GM21447 (cell line): ENCODE data around the gene SHLD2.
"Not testable (repeated sequence)": the region's sequence is repeated elsewhere in the genome, so short reads cannot be mapped to it uniquely, and the experiment has no call there.

Experiments
- ATAC-seq: cut with Tn5 transposase; IDR thresholded peaks from one replicate; pipeline ENCODE4 v1.9.1; 2021; ENCODE audit not compliant: unreplicated experiment

Gene SHLD2, protein sequence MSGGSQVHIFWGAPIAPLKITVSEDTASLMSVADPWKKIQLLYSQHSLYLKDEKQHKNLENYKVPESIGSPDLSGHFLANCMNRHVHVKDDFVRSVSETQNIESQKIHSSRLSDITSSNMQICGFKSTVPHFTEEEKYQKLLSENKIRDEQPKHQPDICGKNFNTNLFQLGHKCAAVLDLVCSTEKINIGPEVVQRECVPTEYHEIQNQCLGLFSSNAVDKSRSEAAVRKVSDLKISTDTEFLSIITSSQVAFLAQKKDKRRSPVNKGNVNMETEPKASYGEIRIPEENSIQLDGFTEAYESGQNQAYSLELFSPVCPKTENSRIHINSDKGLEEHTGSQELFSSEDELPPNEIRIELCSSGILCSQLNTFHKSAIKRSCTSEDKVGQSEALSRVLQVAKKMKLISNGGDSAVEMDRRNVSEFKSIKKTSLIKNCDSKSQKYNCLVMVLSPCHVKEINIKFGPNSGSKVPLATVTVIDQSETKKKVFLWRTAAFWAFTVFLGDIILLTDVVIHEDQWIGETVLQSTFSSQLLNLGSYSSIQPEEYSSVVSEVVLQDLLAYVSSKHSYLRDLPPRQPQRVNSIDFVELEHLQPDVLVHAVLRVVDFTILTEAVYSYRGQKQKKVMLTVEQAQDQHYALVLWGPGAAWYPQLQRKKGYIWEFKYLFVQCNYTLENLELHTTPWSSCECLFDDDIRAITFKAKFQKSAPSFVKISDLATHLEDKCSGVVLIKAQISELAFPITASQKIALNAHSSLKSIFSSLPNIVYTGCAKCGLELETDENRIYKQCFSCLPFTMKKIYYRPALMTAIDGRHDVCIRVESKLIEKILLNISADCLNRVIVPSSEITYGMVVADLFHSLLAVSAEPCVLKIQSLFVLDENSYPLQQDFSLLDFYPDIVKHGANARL

DNA sequence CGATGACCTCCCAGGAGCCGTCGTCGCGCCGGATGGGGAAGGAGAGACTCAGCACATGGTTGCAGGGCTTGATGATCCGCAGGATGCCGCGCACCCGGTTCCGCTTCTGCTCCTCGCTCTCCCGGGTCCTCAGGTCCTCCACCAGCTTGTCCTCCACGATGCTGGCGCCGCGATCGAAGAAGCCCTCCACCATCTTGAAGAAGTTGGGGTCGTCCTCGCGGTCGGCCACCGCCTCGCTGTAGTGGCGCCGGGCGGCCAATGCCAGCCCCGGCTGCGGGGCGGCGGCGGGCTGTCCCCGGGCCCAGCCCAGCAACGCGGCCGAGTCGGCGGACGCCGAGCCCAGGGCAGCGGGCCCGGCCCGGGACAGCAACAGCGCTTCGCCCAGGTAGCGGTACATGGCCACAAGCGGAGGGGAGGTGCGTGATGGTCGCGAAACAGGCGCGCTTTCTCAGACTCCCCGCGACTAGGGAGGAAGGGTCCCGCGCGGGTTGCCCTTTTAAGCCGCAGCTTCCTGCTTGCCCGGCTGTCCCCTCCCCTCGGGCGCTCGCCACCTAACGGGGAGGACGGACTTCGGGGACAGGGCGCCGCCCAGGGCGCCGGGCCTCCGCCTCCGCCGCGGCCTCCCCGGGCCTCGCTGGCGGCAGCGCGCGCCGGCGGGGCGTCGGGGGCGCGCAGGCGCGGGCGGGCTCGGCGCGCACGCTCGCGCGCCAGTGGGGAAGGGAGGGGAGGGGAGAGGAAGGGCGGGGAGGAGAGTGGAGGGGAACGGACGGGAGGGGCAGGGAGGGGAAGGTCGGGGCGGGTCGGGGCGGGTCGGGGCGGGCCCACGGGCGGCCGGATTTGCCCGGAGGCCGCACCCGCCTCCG is at the start of gene SHLD2, which contains the start of gene GLUD1:
TSS of gene SHLD2 (plus strand) at position 834 of the 863 bp plus-strand sequence. CDS start 56,149 bp downstream, outside the sequence.
TSS of gene GLUD1 (minus strand) at position 471 of the 863 bp plus-strand sequence. CDS start at position 397, 74 bp downstream.
- ATAC-seq, result peak; percentile 54

DNA sequence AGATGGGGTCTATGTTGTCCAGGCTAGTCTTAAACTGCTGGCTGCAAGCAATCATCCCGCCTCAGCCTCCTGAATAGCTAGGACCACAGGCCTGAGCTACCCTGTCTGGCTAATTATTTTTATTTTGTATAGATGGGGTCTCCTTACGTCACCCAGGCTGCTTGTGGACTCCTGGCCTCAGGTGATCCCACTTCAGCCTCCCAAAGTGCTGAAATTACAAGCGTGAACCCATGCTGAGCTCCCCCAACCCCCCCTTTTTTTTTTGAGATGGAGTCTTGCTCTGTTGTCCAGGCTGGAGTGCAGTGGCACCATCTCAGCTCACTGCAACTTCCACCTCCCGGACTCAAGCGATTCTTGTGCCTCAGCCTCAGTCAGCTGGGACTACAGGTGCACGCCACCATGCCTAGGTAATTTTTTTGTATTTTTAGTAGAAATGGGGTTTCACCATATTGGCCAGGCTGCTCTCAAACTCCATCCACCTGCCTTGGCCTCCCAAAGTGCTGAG is 49.5 kb upstream of the SHLD2 start:
- no peak for ATAC-seq

DNA sequence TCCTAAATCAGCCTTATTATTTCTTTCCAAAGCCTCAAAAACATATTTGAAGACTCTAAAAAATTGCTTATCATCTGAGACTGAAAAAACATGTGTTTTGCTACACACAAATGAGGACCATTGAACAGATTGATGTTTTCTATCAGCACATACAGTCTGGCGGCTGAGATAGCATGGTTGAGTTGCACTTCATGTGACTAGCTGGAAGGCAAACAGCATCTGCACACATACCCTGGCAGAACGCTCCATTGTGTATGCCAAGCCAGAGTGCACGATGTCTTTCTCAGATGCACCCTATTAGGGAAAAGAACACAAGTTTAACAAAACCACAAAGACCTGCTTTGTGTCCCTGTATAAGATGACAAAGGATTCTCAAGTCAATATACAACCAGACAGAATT is 41.9 kb upstream of the SHLD2 start:
- ATAC-seq, result no peak

DNA sequence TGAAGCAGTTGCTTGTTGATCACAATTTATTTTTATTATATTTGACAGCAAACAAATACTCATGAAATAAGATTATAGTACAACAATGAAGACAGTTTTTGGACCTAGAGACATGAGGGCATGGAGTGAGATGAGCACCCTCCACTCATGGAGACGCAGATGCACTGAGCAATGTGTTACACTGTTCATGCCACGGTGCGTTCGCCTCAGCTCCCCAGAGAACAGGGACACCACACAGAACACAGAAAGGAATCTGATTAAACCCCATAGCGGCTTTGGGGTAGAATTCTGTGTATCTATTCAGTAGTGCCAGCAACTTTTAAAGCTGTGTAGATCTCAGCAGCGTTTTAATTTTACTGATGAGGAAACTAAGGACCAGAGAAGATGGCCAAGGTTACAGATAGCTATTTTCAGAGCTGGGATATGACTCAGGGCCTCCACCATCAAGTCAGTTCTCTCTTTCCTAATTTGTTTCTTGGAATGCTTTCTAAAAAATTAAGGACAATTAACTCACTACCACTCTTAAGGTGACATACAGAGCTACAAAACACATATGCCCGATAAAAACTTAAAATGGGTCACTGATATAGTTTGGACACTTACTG is 41.3 kb upstream of the SHLD2 start:
- ATAC-seq, result no peak

DNA sequence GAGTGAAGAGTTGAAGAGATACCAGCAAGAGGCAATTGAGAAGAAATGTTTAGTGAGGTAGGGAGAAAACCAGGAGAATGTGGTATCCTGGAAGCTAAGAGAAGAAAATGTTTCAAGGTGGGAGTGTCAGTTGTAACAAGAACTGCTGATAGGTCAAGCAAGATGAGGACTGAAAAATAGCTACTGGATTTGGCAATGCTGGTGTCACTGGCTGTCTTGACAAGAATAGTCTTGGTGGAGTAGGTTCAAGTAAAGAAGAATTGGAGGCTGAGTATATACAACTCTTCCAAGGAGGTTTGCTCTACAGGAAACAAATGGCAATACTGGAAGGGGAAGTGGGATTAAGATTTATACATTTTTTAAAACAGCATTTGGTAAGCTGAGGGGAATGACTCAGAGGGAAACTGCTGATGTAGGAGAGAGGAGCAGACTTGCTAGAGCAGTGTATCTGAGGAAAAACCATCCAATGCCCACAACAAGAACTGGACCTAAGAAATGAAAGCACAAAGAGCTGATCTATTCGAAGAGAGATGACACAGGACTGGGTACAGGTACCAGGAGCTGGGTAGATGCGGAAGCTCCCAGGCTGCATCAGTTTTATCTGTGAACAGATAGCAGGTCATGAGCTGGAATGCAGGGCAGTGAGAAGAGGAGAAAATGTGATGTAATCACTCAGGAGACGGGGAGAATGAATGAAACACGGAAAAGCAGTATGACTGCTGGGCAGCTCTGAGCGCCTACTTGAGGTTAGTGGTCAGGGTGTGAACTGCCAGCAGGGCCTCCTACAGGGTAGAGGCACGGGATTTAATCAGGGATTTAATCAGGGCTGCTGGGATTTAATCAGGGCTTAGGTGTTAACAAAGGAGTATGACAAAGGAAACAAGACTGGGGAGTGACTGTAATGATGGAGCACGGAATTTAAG is 40.4 kb upstream of the SHLD2 start:
- peak; percentile 42 for ATAC-seq

DNA sequence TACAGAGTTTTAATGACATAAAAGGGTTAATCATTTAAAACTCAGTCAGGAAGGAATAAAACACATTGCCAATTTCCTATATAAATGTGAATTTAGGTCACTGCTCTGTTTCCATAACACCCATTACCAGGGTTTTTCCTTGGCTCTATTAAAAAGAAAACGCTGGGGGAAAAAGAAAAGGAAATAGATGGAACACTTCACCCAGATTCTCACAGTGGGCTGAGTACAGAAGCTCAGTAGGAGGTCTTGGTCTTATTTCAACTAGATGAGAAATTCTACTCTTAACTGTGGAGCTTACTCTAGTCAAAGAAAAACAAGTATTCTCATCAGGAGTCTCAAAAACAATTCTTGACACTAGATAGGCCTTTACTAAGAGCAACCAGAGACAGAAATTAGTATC is 36.8 kb upstream of the SHLD2 start:
- no peak for ATAC-seq

DNA sequence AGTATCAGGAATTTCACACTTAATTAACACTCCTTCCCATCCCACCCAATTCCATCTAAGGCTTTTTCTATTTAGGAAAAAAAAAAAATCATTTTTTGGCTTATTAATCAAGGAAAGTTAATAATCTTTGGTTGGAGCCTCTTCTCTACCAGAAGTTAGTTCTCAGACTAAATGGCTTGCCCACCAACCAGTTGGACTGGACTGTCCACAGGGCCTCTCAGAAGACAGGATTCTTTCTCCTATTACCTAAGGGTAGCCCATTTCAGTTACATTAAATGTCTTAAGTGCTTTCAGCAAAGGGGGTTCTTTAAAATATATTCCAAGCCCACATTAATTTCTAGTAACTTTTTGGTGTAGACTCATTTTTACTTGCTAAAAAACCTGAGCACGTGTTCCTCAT is 35.6 kb upstream of the SHLD2 start:
- ATAC-seq, result no peak

DNA sequence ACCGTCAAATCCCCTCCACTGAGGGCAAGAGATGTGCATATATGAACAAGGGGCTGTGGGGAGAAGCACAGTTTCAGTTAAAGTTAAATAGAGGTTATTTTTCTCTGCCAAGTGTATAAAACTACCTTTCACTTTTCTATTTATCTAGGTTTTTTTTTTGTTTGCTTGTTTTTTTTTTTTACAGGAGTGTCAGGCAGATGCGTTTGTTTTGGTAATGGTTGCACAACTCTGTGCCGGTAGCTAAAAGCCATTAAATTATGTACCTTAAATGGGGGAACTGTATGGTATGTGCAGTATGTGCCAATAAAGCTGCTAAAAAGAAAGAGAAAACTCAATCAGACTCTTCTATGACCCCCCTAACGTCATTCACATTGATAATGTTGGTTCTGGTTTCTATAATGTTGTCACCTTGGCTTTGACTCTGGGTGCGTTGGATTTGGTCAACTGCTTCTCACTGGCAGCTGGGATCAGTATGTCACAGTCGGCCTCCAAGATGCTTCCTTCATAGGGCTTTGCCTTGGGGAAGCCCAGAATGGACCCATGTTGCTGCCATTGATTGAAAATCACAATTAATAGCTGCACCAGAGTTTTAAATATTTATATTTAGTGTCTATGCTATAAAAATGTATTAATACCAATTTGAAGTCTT is 34.6 kb upstream of the SHLD2 start:
- ATAC-seq, result no peak

DNA sequence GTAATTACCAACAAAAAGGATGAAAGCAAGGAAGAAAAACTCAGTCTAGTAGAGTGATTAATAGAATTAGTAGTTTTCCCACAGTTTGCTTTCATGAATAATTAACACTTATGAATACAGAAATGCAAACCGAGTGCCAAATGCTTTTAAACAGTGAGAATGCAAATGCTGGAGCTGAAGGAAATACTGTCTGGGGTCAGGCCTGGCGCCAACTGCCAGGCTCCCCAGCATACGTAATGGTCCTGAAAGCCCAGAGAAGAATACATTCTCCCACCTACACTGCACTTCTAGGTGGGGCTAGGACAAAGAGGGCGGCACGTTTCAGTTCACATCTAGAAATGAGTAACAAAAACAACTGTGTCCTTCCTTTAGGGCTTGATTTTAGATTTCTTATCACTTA is 30.4 kb upstream of the SHLD2 start:
- no peak for ATAC-seq

DNA sequence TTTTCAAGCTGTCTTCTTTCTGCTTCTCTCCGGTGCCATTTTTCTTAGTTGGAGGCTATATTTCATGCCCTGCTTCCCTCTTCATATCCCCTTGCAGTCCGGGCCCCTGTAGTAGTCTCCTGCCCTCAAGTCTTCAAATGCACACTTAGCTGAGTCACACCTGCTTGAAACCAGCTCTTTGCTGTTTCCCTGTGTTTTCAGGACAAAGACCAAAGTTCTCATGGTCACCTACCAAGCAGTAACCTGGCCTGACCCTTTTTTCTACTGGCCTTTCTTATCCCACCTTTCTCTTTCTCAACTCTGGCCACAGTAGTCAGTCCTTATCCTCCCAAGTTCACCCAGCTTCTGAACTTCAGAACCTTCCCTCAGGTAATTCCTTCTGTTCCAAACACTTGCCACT is 28.8 kb upstream of the SHLD2 start:
- ATAC-seq, result no peak

DNA sequence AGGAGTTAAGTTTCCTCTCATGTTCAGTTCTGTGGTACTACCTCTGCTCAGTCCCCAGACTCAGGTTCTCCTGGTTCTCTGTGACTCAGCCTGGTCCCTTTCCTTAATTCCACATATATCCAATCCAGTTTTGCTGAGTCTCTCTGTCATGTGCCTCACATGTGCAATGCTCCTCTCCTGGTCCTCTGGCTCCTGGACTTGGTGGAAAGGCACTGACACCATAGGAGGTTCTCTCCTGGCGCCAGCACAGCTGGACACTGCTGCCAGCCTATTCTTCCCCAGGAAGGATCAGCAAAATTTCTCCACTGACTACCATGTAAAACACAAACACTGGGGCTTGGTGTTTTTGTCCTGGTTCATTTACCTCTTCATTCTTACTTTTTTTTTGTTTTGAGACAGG is 28.1 kb upstream of the SHLD2 start:
- ATAC-seq, result no peak

DNA sequence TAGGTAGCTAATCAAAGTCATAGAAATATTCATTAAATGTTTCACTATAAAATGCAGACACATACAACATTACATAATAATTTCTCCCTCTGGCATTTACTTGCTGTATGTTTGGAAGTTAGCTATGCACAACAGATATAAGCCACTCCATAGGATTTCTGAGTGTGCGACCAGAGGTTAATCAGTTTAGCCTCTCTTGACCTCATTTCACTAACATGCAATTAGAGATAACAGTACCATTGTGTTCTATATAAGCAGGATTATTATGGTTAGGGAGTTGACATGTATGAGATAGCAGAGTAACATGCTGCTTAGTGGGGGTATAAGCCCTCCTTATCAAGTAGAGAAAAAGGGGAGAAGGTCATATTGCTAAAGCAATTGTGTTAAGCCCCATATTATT is 26.7 kb upstream of the SHLD2 start:
- no peak for ATAC-seq

DNA sequence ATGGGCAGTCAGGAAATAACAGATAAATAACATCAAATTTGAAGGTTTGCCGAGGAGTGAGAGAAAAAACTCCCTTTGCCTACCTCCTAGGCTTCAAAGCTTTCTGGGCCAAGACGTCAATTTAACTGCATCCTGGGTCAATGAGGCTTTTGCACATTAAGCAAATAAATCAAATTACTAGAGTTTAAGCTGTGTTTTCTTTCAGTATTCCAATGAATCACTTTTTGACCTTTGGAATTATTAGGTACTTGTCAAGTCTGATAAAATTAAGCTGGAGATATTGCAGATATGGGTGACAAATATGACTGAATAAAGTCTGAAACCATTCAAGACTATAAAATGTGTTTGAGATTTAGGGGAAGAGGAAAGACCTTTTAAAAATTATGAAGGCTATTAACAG is 22.6 kb upstream of the SHLD2 start:
- ATAC-seq, result no peak

DNA sequence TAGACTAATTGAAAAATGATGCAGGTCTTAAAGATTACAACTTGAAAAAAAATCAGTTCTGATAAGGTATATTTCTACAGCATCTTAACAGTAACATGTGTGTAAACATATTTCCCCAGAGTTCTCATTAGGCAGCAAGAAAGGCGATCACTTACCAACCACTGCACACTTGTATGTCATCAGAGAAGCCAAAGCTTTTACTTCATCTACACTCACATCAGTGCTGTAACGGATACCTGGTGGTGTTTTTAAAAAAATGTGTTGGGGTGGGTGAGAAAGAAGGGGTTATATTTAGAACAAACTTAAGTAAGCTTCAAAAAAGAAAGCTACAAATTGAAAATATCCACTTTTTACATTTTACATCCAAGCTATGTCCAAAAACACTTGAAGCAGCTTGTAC is 18.6 kb upstream of the SHLD2 start:
- ATAC-seq, result not testable (repeated sequence)

DNA sequence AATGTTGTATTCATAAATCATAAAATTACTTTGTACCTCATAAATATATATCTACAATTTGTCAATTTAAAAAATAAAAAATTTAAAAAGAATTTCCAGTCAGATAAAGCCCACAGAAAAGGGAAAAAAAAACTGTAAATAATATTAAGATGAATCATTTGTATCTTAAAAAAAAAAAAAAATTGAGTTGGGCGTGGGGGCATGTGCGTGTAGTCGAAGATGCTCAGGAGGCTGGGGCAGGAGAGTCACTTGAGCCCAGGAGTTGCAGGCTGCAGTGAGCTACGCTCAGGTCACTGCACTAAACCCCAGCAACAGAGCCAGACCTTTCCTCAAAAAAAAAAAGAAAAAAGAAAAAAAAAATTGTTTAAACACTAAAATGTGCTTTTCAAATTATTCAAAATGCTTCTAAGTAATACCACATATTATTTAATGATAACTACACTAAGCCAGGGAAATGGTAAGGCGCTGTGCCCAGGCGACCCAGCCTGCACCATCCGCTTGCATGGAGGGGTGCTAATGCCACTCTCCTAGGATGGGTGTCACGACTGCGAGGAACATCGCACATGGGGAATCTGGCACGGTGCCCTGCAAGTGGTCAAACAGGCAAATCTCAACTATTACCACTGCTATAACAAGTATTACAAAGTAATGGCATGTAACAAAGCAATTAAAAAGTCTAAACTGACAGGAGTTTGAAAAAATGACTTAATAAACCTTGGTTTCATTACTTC is 15.7 kb upstream of the SHLD2 start:
- no peak for ATAC-seq

DNA sequence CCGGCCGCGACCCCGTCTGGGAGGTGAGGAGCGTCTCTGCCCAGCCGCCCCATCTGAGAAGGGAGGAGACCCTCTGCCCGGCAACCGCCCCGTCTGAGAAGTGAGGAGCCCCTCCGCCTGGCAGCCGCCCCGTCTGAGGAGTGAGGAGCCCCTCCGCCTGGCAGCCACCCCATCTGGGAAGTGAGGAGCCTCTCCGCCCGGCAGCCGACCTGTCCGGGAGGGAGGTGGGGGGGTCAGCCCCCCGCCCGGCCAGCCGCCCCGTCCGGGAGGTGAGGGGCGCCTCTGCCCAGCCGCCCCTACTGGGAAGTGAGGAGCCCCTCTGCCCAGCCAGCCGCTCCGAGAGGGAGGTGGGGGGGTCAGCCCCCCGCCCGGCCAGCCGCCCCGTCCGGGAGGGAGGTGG is 14.4 kb upstream of the SHLD2 start:
- ATAC-seq, result not testable (repeated sequence)

DNA sequence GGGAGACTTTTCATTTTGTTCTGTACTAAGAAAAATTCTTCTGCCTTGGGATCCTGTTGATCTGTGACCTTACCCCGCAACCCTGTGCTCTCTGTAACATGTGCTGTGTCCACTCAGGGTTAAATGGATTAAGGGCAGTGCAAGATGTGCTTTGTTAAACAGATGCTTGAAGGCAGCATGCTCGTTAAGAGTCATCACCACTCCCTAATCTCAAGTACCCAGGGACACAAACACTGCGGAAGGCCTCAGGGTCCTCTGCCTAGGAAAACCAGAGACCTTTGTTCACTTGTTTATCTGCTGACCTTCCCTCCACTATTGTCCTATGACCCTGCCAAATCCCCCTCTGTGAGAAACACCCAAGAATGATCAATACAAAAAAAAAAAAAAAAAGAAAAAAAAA is 13.4 kb upstream of the SHLD2 start:
- not testable (repeated sequence) for ATAC-seq

DNA sequence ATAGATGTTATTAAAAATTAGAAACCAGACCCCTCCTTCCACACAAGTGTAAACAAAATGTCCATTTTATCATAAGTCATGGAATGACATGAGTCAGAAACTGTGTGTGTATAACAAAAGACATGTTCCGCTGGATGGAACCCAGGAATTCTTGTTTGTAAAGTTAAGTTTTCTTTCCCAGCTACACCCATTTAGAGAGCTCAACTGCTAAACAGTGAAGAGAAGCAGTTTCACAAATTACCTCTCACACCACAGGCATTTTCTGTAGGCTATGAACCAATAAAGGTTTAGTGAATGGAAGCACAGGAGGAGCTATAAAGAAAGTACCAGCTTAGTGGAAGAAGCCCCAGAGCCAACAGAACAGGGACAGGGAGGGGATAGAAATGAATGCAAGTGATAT is 12.8 kb upstream of the SHLD2 start:
- not testable (repeated sequence) for ATAC-seq
